ENCODE measurements around the gene SPSB4.

SPSB4 gene

DNA sequence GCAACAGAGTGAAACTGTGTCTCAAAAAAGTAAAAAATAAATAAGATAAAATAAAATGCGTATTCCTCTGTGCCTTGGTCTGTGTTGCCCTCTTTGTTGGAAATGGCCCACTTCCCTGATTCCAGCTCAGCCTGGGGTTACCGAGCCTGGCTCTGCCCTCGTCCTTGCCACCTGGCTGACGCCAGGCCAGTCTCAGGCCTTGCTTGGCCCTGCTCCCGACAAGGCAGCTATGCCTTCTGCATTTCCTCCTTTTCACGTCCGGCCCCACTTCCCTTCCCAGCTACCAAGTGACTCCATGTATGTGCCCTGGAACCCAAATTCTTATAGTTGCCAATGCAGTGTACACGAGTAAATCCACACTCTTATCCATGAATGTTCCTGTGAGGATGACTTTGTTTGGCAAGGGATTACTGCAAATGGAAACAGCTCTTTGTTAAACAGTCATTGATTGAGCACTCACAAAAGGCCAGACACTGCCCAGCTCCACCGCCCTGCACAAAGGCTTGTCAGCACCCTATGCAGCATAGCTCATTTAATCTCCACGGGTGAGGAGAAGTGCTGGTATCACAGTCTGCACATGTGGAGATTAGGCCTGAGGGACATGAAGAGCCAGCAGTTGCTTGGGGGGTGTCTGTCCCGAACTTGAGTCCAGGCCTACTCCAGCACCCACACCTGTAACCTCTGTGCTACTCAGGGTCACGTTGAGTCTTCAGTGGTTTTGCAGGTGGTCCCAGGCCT, 25.1 kb downstream of the SPSB4 start:
- no peak for DNase-seq (ENCODE audit: low read depth)

DNA sequence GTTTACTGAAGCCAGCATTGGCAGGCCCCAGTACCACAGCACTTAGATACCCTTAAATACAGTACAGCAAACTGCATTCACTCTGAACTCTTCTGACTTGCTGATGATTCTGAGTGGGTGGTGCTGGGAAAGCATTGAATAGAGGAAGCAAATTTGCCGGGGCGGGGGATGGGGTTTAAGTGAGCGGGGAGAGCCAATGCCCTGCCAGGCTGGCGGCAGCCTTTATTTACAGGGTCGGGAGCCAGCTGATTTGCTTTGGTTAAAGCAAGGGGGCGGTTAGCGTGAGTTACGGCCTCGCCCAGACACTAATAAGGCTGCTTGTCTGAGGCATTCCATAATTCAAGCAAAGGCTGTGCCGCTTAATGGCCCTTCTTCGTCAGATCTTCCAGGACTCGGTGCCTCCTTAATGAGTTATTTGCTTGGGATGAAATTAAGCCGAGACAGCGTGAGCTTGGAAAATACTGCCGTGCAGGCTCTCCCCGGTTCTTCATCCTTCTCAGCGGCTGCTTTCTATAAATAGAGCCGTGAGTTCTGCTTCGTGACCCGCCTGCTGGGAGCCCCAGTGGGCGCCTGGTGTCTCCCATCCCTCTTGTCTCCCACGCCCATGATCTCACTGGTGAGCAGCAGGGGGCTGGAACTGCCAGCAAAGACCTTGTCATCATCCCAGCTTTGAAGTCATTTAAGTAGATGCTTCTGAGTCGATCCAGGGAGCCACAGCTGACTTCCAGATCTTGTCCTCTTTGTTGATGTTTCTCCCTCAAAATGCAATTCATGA, 25.8 kb downstream of the SPSB4 start:
- DNase-seq (ENCODE audit: low read depth) = no peak

GRCh38 chr3:141077631-141078030, 26.5 kb downstream of the SPSB4 start:
- DNase-seq (ENCODE audit: low read depth) = no peak

DNA sequence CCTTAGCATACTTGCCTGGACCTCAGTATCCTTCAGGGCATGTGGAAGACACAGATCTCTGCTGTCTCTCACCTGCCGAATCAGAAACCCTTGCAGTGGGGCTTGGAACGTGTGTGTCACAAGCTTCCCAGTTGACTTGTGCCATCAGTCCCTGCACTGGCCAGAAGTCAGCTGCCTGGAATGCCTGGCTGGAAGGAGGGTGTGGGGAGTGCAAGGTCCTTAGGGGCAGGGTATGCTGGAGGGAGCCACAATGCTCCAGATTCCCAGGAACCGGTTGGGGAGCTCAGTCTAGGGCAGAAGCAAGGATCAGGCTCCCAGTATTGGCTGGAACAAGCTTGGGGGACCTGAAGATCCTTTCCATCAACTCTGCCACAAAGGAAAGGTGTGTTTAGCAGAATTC, 27.1 kb downstream of the SPSB4 start:
- no peak for DNase-seq (ENCODE audit: low read depth)

GRCh38 chr3:141080431-141080830, 29.3 kb downstream of the SPSB4 start:
- DNase-seq (ENCODE audit: low read depth) = no peak

- DNase-seq (ENCODE audit: low read depth) = no peak
These were observed 30.1 kb downstream of the SPSB4 start for GRCh38 chr3:141081141-141081795.

DNA sequence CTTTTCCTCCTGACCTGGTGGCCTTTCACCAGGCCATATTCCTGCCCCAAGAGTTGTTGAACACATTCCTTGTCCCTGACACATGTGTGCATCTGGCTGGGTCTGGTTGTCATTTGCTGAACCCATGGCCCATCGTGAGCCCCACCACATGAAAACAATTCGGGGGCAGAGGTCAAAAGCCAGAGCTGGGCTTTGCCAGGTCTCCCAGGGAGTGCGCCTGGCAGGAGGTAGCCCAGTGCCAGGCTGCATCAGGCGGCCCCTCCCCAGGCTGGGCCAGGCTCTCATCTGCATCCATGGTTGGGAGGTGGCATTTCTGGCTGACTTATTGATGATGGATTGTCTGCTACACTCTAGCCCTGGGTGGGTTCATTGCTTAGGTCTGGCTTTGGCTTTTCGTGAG, 30.9 kb downstream of the SPSB4 start:
- DNase-seq (ENCODE audit: low read depth) = no peak

DNA sequence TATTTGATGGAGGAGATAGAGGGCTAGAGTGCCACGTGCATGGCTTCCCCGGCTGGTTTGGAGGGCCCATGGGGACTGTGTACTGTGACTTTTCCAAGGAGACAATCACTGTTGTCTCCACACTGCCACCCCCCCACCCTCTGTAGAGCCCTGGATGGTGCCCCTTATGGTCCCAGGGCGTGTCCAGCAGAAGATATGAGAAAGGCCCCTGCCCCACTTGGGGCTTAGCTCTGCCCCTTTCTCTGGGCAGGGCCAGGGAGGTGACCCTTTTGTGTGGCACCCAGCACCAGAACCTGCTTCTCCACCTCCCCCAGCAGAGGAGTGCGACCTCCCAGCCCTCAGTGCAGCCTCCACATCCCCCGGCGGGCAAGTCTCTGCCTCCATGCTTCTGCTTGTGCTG, 32.1 kb downstream of the SPSB4 start:
- DNase-seq (ENCODE audit: low read depth) = no peak

- no peak for DNase-seq (ENCODE audit: low read depth)
These were observed 32.9 kb downstream of the SPSB4 start for GRCh38 chr3:141083836-141084649.

- no peak for DNase-seq (ENCODE audit: low read depth)
These were observed 34.4 kb downstream of the SPSB4 start for GRCh38 chr3:141085343-141086070.

DNA sequence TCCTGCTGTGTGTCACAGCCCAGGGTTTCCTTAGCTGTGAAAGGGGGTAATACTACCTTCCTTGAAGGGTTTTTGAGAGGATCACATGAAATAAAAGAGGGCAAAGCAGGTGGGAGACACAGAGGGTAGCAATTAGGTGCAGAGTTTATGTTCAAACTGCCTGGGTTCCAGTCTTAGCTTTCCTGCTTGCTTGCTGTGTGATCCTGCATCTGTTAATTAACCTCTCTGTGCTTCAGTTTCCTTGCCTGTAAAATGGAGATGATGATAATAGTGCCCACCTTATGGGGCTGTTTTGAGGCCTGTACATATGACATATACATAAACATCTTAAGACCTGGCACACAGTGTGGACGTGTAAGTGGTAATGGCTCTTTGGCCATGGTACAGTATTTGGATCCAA, 35.0 kb downstream of the SPSB4 start:
- no peak for DNase-seq (ENCODE audit: low read depth)

DNA sequence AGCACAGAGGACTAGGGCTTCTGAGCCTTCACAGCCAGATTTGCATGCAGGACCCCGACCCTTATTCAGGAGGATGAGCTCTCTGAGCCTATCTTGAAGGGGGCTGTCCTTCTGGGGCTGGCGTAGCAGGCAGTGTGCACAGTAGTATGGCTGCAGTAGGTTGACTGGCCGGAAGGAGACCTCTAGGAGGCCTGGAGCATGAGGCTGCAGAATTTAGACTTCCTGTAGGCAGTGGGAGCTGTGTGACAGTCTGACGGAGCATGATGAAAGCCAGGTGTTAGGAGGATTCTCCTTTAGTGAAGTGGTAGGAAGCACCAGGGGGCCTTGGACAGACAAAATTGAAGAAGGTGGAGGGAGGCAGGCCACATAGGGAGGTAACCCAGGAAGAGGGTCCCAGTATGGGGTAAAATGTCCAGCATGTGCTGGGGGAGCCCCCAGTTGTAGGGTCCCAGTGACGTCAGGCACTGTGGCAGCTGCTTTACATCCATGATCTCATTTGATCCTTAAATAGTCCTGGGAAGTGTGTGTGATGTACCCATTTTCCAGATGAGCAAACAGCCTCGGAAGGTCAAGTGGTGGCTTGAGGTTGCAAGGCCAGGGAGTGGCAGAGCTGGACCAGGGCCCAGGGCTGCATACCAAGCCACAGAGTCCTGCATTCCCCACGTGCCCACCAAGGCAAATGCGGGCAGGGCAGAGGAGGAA, 36.1 kb downstream of the SPSB4 start:
- DNase-seq (ENCODE audit: low read depth) = no peak

- DNase-seq (ENCODE audit: low read depth) = no peak
These were observed 36.6 kb downstream of the SPSB4 start for GRCh38 chr3:141087778-141088130.

DNA sequence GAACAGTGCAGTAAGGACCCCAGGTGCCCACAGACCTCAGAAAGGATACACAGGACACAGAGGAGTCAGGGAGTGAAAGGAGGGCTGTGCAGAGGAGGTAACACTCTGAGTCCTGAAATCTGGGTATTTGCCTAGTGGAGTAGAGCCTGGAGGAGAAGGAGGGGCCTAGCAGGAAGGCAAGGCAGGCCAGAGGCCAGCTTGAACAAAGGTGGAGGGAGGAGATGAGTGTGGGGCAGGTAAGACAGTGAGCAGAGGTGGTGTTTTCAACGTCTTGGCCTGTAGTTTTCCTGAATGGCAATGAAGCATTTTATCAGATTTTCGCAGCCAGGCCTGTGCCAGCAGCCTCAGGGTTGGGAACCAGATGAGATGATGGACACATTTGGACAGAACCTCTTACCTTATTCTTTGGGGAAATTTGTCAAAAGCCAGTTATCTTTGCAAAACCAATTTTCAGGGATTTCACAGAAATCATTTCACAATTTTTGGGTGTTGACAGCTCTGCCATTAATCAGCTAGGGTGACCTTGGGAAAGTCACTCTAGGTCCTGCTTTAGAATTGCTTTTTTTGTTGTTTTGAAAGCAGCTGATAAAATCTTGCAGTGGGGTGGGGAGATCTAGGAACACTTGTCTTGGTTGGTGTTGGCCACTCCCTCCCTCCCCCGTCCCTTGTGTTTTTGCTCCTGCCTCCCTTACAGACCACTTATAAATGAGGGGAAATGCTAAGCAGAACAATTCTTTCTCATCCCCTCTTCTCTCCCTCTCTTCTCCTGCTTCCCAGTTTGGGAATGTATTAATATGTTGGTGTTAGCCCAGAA, 38.4 kb downstream of the SPSB4 start:
- no peak for DNase-seq (ENCODE audit: low read depth)

DNA sequence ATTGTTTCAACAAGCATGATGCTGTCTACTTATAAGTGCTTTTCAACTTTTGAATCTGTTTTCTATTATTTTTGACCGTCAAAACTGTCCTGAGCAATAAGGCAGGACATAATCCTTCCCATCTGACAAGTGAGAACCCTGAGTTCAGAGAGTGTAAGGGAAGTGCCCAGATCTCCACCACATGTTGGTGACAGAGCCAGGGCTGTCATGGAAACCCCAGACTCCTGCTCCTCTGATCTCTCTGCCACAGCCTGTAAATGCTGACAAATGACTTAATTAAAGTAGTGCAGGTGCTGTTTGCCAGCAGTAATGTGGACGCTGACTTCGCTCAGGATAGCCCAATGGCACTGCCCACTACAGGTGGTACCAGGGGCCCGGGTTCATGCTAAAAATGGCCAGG, 40.3 kb downstream of the SPSB4 start:
- no peak for DNase-seq (ENCODE audit: low read depth)

- DNase-seq (ENCODE audit: low read depth) = no peak
These were observed 41.5 kb downstream of the SPSB4 start for GRCh38 chr3:141092663-141093062.

DNA sequence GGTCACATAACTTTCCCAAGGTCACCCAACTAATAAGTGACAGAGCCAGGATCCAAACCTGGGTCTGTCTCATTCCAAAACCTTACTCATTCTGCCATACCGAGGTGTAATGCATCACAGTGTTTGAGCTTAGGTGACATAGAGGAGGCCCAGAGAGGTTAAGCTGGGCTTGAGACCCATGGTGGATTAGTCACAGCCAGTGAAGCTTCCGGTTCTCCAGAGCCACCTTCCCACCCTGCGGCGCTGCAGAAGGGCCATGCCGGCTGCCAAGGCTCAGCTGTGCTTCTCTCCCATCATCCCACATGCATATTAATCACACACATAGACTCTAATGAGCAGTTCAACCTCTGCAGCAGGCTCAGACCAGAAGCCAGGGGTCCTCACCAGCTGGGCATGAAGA, 42.2 kb downstream of the SPSB4 start:
- no peak for DNase-seq (ENCODE audit: low read depth)

GRCh38 chr3:141093971-141094684, 43.0 kb downstream of the SPSB4 start:
- DNase-seq (ENCODE audit: low read depth) = no peak

DNA sequence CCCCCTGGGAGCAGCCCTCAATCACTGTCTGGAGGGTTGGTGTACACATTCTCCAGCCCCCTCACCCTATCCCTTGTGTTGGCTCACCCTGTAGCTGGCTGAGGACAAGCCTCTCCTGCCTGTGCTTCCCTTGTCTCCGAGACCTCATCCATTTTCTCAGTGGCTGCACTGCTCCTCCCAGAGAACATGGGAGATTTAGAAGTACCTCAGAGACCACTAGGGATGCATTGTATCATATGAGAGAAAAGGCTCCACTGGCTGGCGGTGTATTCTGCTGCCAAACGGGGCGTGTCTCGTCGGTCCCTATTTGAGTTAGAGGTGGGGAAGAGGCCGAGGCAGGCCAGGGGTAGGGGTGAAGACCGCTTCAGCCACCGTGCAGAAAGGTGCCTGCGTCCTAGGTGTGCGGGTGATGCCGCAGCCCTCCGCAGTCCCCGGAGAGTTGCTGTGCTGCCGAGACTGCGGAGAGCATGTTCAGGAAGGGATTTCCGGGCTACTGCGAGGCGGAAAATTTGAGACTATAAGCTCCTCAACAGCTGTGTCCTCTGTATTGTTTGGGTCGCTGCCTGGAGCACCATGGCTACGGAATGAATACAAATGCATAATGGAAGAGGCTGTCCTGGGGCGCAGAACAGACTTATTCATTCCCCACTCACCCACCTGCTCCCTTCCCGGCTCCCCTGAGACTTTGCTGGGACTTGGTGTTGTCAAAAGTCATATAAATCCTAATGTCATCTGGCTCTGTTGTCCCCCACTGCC, 43.8 kb downstream of the SPSB4 start:
- DNase-seq (ENCODE audit: low read depth) = no peak

All from stimulated activated CD8-positive, alpha-beta memory T cell treated with anti-CD3 and anti-CD28 coated beads, Interleukin-4, amount 100 ng/mL, for 24 hours (primary cell).